Panc1 (cell line): ENCODE data around the gene DPEP1. TPM values are rescaled to one million over a fixed set of nuclear protein-coding genes. Genes with fewer than 3 reads are reported as not detected.

Experiments
- ATAC-seq: fragments of 200-7000 bp; cut with Tn5 transposase; 2 replicates; pipeline ENCODE4 v1.9.1; 2020; ENCODE audit warnings: mild to moderate bottlenecking, moderate library complexity
- BruUV-seq: library from RNA; stranded (reverse); fragments of 400-500 nt; replicated peaks from 2 replicates; lab custom pipeline; 2021; lab: Mats Ljungman, UMichigan
- CTCF ChIA-PET: fragments of 300-600 bp; sonication (Branson Sonifier 250); formaldehyde crosslinking; loops from one replicate; lab custom pipeline; 2022; ENCODE audit warnings: antibody characterized with exemption; lab: Charles Lee
- POLR2A ChIA-PET: fragments of 300-600 bp; sonication (Branson Sonifier 250); formaldehyde crosslinking; loops from one replicate; lab custom pipeline; 2022; ENCODE audit warnings: antibody characterized with exemption; lab: Charles Lee
- DNase-seq: peaks from one replicate; pipeline ENCODE4 v3.0.0-alpha.2; 2010; ENCODE audit warnings: low read depth, low spot score
- H3K27ac ChIP-seq: 2 replicates; pipeline ENCODE4 v1.5.1; 2011; ENCODE audit warnings: mild to moderate bottlenecking, low read length, inconsistent platforms
- H3K27me3 ChIP-seq: fragments of 200-500 bp; sonication (Bioruptor generic); 2 replicates; pipeline ENCODE4 v1.6.0; 2014; ENCODE audit warnings: low read length, inconsistent platforms; ENCODE audit not compliant: control insufficient read depth, insufficient read depth
- H3K36me3 ChIP-seq: fragments of 200-500 bp; sonication (Bioruptor generic); 2 replicates; pipeline ENCODE4 v1.5.1; 2014; ENCODE audit warnings: inconsistent platforms, mild to moderate bottlenecking, low read length, moderate library complexity; ENCODE audit not compliant: control insufficient read depth, insufficient read depth
- H3K4me1 ChIP-seq: 2 replicates; pipeline ENCODE4 v1.5.1; 2011; ENCODE audit warnings: inconsistent platforms, mild to moderate bottlenecking, low read length, moderate library complexity; ENCODE audit not compliant: control insufficient read depth, insufficient read depth
- H3K4me3 ChIP-seq, 2 experiments: 2 replicates each; pipeline ENCODE4 v1.5.1; 2011 to 2012; ENCODE audit warnings: low read depth in 2 of 2, low read length in 2 of 2, mild to moderate bottlenecking in 2 of 2, inconsistent platforms in 1 of 2, moderate library complexity in 1 of 2
- H3K9me3 ChIP-seq: fragments of 200-500 bp; sonication (Bioruptor generic); 2 replicates; pipeline ENCODE4 v1.5.1; 2014; ENCODE audit warnings: low read depth, mild to moderate bottlenecking, inconsistent platforms, low read length, moderate library complexity; ENCODE audit not compliant: control insufficient read depth, insufficient read depth
- POLR2AphosphoS5 ChIP-seq: IDR thresholded peaks from 2 replicates; pipeline ENCODE4 v1.6.1; 2012; ENCODE audit warnings: mild to moderate bottlenecking, low read depth, low read length, moderate library complexity
- SIN3A ChIP-seq: IDR thresholded peaks from 2 replicates; pipeline ENCODE4 v1.6.1; 2012; ENCODE audit warnings: low read depth, mild to moderate bottlenecking, low read length, moderate library complexity, borderline replicate concordance; ENCODE audit not compliant: insufficient read depth
- TCF7L2 ChIP-seq: IDR thresholded peaks from 2 replicates; pipeline ENCODE4 v1.6.1; 2011; ENCODE audit warnings: mild to moderate bottlenecking, low read depth, low read length, inconsistent platforms
- in situ Hi-C: cut with HindIII; loops from 2 replicates; pipeline ENCODE4 v1.10.0; 2016; ENCODE audit warnings: low sequenced_read_pairs, low pct_unique_long_range_greater_than_20kb
- intact Hi-C: fragments of 100-400 bp; cut with micrococcal nuclease; formaldehyde crosslinking; loops from one replicate; pipeline ENCODE4 v1.10.0; 2022; ENCODE audit not compliant: unreplicated experiment
- total RNA-seq: library from RNA; stranded (reverse); gene quantifications from one replicate; pipeline ENCODE4 v1.2.1, GENCODE V29; 2021; ENCODE audit not compliant: unreplicated experiment
- TF ChIP-seq, protein P1 (sequence below), 2 experiments: IDR thresholded peaks; 2 replicates each; pipeline ENCODE4 v1.6.1; 2011 to 2012; ENCODE audit warnings: low read depth in 2 of 2, control low read depth in 1 of 2, low read length in 1 of 2, mild to moderate bottlenecking in 1 of 2, moderate library complexity in 1 of 2; ENCODE audit not compliant: insufficient read depth in 1 of 2
- TF ChIP-seq, protein P2 (sequence below): fragments of 450-650 bp; IDR thresholded peaks from 2 replicates; pipeline ENCODE4 v1.5.1; 2017; ENCODE audit warnings: mild to moderate bottlenecking

DPEP1 gene
- total RNA-seq, 1 experiment from 2014 or later, result 0.18 TPM

- Histone ChIP-seq H3K27me3 (no peaks in the 10 kb centered on the region), H3K4me1 (no peaks in the 10 kb centered on the region), H3K27ac (no peak overlapping the region), H3K36me3 (no peaks in the 10 kb centered on the region; the same call in 1 of the 2 replicates), H3K9me3 (no peaks in the 10 kb centered on the region), H3K4me3 (no peak overlapping the region)
- CTCF ChIA-PET, result no interaction called here
- DNase-seq (no peak), ATAC-seq (no peak)
- POLR2A ChIA-PET, result no interaction called here
- in situ Hi-C loops (no loop called here), intact Hi-C loops (loop anchor here (5.0 kb wide), 1 partner anchor 71 kb away; no protein-coding TSS in a partner anchor)
- no TSS peak for BruUV-seq
- TF ChIP-seq TCF7L2, result no peak
- no peak for TF ChIP-seq POLR2AphosphoS5
- TF ChIP-seq, protein P1, sequence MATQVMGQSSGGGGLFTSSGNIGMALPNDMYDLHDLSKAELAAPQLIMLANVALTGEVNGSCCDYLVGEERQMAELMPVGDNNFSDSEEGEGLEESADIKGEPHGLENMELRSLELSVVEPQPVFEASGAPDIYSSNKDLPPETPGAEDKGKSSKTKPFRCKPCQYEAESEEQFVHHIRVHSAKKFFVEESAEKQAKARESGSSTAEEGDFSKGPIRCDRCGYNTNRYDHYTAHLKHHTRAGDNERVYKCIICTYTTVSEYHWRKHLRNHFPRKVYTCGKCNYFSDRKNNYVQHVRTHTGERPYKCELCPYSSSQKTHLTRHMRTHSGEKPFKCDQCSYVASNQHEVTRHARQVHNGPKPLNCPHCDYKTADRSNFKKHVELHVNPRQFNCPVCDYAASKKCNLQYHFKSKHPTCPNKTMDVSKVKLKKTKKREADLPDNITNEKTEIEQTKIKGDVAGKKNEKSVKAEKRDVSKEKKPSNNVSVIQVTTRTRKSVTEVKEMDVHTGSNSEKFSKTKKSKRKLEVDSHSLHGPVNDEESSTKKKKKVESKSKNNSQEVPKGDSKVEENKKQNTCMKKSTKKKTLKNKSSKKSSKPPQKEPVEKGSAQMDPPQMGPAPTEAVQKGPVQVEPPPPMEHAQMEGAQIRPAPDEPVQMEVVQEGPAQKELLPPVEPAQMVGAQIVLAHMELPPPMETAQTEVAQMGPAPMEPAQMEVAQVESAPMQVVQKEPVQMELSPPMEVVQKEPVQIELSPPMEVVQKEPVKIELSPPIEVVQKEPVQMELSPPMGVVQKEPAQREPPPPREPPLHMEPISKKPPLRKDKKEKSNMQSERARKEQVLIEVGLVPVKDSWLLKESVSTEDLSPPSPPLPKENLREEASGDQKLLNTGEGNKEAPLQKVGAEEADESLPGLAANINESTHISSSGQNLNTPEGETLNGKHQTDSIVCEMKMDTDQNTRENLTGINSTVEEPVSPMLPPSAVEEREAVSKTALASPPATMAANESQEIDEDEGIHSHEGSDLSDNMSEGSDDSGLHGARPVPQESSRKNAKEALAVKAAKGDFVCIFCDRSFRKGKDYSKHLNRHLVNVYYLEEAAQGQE (IDR thresholded peaks at IDR 0.05; ENCODE audit: insufficient read depth in 1 of 2, low read depth in 2 of 2, low read length in 1 of 2), result no peak
- TF ChIP-seq, protein P2, sequence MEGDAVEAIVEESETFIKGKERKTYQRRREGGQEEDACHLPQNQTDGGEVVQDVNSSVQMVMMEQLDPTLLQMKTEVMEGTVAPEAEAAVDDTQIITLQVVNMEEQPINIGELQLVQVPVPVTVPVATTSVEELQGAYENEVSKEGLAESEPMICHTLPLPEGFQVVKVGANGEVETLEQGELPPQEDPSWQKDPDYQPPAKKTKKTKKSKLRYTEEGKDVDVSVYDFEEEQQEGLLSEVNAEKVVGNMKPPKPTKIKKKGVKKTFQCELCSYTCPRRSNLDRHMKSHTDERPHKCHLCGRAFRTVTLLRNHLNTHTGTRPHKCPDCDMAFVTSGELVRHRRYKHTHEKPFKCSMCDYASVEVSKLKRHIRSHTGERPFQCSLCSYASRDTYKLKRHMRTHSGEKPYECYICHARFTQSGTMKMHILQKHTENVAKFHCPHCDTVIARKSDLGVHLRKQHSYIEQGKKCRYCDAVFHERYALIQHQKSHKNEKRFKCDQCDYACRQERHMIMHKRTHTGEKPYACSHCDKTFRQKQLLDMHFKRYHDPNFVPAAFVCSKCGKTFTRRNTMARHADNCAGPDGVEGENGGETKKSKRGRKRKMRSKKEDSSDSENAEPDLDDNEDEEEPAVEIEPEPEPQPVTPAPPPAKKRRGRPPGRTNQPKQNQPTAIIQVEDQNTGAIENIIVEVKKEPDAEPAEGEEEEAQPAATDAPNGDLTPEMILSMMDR, result no peak
- TF ChIP-seq SIN3A, result no peak
These were observed 41.8 kb upstream of the DPEP1 start for GRCh38 chr16:89571636-89572035.

DNA sequence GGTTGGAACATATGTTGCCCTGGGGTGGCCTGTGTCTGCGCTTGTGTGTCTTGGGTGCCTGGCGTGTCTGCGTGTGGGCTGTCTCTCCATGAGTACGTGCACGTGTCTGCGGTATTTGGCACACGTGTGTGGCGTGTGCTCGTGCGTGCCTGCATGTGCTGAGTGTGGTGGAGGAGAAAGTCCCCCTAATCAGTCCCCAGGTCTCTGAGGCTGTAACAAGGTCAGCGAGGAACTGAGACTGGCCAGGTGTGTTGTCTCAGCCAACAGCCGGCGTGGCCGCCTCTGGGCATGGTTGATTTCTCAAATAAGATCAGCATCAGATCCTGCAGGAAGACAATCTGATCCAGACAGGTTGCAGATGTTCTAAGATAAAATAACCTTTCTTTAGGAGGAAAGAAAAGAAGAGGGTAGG lies 41.4 kb upstream of the DPEP1 start:
- DNase-seq, result no peak
- no peaks in the 10 kb centered on the region for H3K4me1 ChIP-seq
- no peak for ATAC-seq
- H3K4me3 ChIP-seq, result no peak overlapping the region
- no peaks in the 10 kb centered on the region; the same call in 1 of the 2 replicates for H3K36me3 ChIP-seq
- in situ Hi-C loops (no loop called here), intact Hi-C loops (loop anchor here (5.0 kb wide), 1 partner anchor 70 kb away; no protein-coding TSS in a partner anchor)
- TF ChIP-seq SIN3A, result no peak
- no peak for TF ChIP-seq POLR2AphosphoS5
- TF ChIP-seq TCF7L2, result no peak
- TF ChIP-seq, protein P2, result no peak
- TF ChIP-seq, protein P1 (IDR thresholded peaks at IDR 0.05; ENCODE audit: insufficient read depth in 1 of 2, low read depth in 2 of 2, low read length in 1 of 2), result no peak
- BruUV-seq, result no TSS peak
- no peaks in the 10 kb centered on the region for H3K27me3 ChIP-seq
- no peak overlapping the region for H3K27ac ChIP-seq
- ChIA-PET POLR2A (no interaction called here), CTCF (no interaction called here)
- H3K9me3 ChIP-seq, result no peaks in the 10 kb centered on the region
